ENCODE results near the gene HMCN2.

HMCN2 gene

DNA sequence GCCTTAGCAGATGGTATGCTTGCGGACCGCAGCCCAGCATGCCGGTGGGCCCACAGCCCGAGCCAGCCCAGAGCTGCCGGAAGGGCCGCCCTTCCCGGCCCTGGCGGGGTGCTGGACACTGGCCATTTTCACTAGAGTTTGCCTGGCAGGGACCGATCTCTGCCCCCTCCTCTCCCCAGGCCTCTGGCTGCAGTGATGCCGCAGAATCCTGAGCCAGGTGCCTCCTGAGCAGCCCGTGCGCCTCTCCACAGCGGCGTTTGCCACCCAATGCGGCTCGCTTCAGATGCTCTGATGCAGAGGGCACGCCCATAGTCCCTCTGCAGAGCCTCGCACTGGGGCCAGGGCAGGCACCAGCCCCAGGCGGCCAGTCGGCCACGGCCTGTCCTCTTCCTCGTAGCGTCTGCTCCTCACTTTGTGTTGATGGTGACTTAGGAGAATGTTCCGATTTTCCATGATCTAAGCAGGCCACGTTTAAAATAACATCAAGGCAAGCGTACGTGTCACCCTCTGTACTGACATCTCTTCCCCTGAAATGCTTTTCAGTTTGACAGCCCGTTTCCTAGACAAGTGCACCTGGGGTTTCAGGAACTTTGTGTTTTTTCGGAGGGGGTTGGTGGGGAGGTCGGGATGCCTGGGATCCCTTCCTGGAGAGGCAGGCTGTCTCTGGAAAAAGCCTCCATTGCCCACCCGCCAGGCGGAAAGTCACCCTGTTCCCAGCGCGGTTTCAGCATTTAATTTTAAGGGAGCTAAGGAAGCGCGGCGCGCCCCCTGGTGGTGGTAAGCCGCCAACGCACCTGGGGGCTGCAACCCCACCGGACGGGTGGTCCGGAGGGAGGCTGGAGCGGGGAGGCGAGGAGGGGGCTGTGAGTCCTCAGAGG lies 29.8 kb upstream of the HMCN2 start:
- no peak for TF ChIP-seq POLR2A (IDR thresholded peaks at IDR 0.05; ENCODE audit: low read depth, low read length)
- DNase-seq (ENCODE audit: insufficient read length, low spot score) = no peak
- FAIRE-seq = no peak

DNA sequence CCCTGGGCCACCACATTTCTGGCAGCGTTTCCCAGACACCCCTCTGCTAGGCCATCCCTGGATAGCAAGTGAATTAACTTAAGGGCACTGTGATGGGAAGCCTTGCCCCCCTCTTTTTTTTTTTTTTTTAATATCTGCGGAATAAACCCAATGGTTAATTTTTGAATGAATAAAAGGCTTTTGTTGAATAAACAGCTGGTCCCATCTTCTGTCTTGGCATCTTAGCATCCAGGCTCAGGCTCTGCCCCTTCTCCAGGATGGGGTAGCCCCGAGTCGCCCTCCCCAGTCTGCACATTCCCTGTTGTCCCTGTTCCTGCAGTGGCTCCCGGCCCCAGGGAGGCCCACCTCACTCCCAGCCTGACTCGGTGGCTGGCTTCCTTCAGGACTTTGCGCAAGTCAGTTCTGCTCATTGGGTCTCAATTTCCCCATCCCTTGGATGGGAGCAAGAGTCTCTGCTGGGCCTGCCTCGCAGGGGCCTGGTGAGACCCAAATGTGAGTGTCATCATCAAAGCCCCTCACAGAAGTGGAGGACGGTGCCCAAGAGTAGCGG lies 29.0 kb upstream of the HMCN2 start:
- no peak for DNase-seq (ENCODE audit: insufficient read length, low spot score)
- no peak for FAIRE-seq
- no peak for TF ChIP-seq POLR2A (IDR thresholded peaks at IDR 0.05; ENCODE audit: low read depth, low read length)

DNA sequence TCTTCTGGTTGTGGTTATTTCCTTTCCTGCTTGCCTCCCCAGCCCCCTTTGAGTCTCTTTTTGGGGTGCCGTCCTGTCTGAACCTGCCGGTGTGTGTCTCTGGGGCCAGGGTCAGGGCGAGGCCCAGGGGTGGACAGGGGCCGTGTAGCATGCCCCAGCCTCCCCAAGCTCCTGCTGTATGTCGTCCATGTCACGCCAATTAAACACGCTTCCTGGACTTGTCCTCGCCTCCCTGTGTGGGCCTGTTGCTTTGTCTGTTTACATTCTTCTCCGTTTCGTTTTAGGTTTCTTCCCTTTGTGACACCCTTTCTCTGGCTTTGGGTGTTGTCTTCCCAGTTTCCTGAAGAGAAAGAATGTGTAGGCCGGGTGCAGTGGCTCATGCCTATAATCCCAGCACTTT lies 28.5 kb upstream of the HMCN2 start:
- DNase-seq (ENCODE audit: insufficient read length, low spot score) (no peak), FAIRE-seq (no peak)
- TF ChIP-seq POLR2A (IDR thresholded peaks at IDR 0.05; ENCODE audit: low read depth, low read length) = no peak

DNA sequence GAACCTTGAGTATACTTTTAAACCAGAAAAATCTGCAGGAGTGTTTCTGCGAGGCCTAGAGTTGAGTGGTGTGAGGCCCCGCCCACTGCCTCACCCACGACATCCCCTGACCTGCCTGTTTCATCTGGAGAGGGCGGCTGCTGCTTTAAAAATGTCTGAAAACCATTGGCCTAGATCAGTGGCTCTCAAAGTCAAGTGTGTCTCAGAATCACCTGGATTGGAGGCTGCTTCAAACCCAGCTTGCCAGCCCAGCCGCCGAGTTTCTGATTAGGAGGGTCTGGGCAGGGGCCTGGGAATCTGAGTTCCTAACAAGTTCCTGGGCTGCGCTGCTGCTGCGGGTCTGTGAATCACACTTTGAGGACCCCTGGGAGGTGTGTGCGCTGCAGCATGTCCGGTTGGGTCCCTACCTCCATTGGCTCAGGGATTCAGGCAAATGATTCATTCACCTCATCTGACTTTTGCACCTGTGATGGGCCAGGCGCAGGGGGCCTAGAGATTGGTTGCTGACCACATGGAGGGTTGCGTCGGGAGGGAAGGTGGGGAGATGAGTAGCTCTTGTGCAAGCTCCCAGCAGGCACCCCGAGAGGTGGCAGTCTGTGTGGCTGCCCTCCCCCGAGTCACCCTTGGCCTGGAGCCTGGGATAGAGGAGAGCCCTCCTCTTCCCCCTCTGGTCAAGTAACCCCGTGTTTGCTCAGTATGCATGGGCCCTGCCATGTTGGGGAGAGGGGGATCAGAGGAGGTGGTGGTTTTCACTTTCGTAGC lies 27.6 kb upstream of the HMCN2 start:
- no peak for TF ChIP-seq POLR2A (IDR thresholded peaks at IDR 0.05; ENCODE audit: low read depth, low read length)
- FAIRE-seq (no peak), DNase-seq (ENCODE audit: insufficient read length, low spot score) (no peak)

DNA sequence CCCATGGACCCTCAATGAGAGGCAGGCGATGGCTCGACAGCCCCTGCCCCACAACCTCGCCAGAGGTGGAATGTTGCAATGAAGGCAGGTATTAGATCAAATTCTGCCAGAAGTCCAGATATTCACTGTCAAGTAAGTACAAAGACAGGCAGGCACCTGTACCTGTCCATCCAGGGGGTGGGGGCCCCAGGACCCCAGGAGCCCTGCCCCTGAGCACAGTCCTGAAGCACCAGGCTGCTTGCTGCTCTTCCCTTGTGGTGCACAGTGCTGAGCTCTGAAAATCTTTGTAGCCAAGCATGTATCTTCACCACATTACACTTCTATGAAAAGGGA lies 26.2 kb upstream of the HMCN2 start:
- FAIRE-seq (no peak), DNase-seq (ENCODE audit: insufficient read length, low spot score) (no peak)
- no peak for TF ChIP-seq POLR2A (IDR thresholded peaks at IDR 0.05; ENCODE audit: low read depth, low read length)

DNA sequence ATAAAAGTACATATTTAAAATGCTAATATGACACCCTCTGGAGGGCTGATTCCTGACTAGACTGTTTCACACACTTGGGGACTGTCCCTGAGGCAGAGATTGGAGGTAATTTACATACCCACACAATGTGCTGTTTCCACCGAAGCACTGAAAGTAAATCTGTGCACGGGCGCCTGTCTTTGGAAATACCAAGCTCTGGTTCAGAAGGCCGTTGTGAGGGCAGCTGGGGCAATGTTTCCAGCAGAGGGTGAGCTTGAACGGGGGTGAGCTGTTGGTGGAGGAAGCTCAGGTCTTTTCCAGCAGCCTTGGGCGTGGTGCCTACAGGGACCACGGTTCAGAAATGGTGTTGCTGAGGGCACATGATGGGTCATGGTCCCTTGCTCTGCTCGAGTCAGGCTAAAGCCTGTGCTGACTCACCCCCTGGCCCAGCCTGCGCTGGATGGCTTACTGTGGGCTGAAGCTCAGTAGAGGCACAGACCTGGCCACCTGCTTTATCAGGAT lies 25.8 kb upstream of the HMCN2 start:
- DNase-seq (ENCODE audit: insufficient read length, low spot score) (no peak), FAIRE-seq (no peak)
- no peak for TF ChIP-seq POLR2A (IDR thresholded peaks at IDR 0.05; ENCODE audit: low read depth, low read length)

DNA sequence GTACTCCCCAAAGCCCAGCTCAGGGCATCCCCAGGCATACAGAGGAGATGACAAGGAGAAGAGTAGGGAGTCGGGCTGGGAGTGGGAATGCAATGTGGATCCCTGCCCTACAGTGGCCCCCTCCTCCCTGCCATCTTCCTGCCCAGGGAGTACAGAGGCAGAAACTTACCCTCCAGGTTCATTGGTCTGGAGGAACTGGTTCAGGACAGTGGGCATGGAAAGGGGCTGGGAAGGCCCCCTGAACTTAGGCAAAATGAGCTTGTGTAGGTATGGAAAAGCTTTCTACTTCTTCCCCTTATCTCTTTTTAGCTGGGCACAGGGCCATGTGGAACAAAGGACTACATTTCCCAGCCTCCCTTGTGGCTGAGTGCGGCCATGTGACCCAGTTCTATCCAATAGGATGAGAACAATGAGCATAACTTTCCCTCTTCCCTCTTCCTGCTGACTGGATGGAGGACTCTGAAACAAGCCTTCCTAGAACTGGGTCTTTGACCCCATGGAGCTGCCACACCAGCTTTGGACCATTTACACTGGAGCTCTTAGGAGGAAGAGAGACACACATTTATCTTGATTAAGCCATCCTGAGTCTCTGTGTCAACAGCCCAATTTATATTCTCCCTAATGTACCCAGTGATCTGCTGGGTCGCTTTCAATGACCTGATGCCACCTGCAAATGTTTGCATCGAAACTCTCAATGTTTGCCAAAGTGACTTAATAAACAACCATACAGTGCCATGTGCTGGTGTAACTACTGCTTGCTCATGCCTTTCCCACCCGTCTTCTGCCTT lies 25.0 kb upstream of the HMCN2 start:
- TF ChIP-seq POLR2A (IDR thresholded peaks at IDR 0.05; ENCODE audit: low read depth, low read length) = no peak
- FAIRE-seq (peak; percentile 48), DNase-seq (ENCODE audit: insufficient read length, low spot score) (no peak)

DNA sequence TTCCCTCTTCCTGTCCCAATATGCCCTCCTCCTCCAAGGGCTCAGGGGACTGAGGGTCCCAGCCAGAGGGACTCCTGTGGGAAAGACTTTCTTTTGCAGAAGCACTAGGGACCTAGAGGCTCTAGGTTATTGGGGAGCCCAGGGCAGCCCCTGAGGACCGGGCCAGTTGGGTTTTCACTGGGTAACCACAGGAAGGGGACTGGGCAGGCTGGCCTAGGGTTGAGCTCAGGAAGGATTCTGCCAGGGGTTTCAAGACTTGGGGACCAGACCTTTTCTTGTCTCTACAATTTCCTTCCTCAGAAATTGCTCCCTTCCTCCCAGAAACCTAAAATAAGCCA lies 24.4 kb upstream of the HMCN2 start:
- DNase-seq (ENCODE audit: insufficient read length, low spot score) (no peak), FAIRE-seq (no peak)

DNA sequence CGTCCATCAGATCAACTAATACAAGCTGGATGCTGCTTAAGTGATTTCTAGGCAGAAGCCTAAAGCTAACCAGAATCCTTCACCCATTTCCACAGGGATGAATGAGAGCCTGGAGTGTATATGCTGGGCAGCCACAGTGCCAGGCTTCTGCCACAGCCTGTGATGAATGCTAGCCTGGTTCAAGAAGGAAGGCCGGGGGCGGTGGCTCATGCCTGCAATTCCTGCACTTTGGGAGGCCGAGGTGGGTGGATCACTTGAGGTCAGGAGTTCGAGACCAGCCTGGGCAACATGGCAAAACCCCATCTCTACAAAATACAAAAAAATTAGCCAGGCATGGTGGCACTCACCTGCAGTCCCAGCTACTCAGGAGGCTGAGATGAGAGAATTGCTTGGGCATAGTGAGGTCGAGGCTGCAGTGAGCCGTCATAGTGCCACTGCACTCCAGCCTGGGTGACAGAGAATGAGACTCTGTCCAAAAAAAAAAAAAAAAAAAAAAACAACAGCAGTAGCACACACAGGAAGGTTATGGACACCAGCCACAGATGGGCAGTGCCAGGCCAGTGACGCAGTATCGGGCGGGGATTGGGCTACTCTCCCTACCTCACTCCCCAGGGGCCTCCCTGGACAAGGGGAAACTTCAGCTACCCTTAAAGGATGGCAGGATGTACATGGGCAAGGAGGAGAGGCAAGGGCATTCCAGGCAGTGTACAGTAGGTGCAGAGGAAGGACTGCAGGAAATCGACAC lies 23.1 kb upstream of the HMCN2 start:
- no peak for TF ChIP-seq POLR2A (IDR thresholded peaks at IDR 0.05; ENCODE audit: low read depth, low read length)
- DNase-seq (ENCODE audit: insufficient read length, low spot score) (no peak), FAIRE-seq (no peak)

More for the DNA sequence above, 24.4 kb upstream of the HMCN2 start:
- no peak for TF ChIP-seq POLR2A (IDR thresholded peaks at IDR 0.05; ENCODE audit: low read depth, low read length)

DNA sequence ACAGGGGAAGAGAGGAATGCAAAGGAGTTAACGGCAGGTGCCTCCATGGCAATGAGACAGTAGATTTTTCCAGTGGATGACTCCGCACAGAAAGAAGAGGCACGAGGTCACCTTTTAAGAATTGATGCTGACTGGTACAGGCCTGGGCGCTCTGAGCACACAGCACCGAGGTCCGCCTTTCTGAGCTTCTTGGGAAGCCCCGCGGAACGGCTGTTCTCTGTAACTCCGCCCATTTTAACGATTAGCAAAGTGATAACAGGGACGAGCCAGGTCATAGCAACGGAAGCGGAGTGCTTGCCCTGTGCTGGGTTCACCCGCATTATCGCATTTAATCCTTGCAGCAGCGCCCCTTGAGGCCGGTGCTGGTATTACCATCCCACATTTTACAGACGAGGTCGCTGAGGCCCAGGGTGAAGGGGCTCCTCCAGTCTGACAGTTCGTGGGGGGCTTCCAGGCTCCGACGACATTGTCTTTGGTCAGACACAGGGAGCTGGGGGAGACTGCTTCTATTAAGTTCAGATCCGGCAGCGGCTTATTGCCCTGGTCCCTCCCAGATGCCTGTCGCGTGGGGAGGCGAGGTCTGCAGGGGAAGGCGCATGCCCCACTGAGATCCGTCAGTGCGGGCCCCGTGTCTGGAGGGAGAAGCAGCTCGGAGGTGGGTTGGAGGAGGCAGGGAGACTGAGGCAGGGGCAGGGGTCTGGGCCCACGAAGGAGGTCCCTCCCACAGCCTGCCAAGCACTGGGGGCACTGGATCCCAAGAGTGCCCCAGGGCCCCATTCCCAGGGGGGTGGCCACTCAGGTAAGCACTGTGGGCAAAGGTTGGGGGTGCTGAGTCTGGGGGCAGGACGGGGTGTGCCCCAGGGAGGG lies 22.3 kb upstream of the HMCN2 start:
- DNase-seq (ENCODE audit: insufficient read length, low spot score) = no peak
- FAIRE-seq = no peak
- TF ChIP-seq POLR2A (IDR thresholded peaks at IDR 0.05; ENCODE audit: low read depth, low read length) = no peak

DNA sequence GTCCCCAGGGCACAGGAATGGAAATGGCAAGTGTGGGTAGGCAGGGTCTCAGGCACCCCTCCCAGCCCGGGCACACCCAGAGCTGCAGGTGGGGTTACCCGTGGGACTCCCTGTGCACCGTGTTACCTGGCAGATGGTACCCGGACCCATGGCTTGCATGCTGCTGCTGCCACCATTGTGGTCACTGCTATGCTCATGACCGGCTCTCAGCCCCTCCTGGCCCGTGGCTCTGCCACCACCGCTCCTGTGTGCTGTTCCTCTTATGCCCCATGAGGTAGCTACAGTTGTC lies 21.7 kb upstream of the HMCN2 start:
- FAIRE-seq (no peak), DNase-seq (ENCODE audit: insufficient read length, low spot score) (no peak)
- no peak for TF ChIP-seq POLR2A (IDR thresholded peaks at IDR 0.05; ENCODE audit: low read depth, low read length)

DNA sequence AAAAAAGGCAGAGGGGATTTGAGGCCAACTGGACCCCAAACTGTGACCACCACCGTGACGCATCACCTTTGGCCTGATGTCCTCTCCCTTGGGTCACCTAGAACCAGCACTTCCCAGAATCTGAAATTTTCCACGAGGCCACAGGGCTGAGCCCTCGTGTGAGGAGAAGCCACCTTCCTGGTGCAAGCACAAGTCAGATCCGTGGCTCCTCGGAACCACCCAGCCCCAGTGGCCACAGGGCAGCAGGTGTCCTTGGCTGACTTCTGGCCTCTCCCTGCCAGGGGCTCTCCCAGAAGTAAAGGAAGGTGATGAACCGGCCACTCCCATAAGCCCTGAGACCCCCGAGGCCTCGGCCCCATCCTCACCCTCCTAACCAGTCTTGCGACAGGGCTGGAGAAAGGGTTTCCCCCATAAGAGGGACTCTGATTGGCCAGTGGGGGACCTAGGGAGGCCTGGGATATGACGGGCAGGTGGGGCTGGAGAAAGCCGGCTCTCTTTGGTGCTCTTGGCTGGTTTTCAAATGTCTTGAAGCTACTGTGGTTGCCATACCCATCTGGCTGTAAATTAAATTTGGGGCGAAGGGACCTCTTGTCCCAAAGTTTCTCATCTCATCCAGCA lies 20.9 kb upstream of the HMCN2 start:
- no peak for DNase-seq (ENCODE audit: insufficient read length, low spot score)
- TF ChIP-seq POLR2A (IDR thresholded peaks at IDR 0.05; ENCODE audit: low read depth, low read length) = no peak
- no peak for FAIRE-seq

All from H54 (cell line).